CD14-positive monocyte (primary cell): ENCODE results near the gene LGR5. TPM values are rescaled to one million over a fixed set of nuclear protein-coding genes. Genes with fewer than 3 reads are reported as not detected.

ENCODE experiments used
- DNase-seq, 3 donors: peaks; one replicate each; pipeline ENCODE4 v3.0.0-alpha.2; 2011 to 2022
- H2AFZ ChIP-seq: 2 replicates; pipeline ENCODE4 v1.6.0; 2012; ENCODE audit warnings: mild to moderate bottlenecking, low read depth, low read length, inconsistent platforms; ENCODE audit not compliant: insufficient read depth, poor library complexity, severe bottlenecking
- H3K27ac ChIP-seq, 2 donors: 1 replicate in 1 of 2; 2 replicates in 1 of 2; pipeline ENCODE4 v1.5.1; 2012 to 2013; ENCODE audit warnings: low read length in 2 of 2, control low read depth in 1 of 2, inconsistent platforms in 1 of 2, low read depth in 1 of 2, mild to moderate bottlenecking in 1 of 2
- H3K27me3 ChIP-seq, 2 donors: one replicate each; pipeline versions ENCODE4 v1.6.0 to v1.6.1; 2011 to 2013; ENCODE audit warnings: low read length in 2 of 2; ENCODE audit not compliant: control insufficient read depth in 2 of 2, insufficient read depth in 2 of 2
- H3K36me3 ChIP-seq, 2 donors: replicated peaks in 1 of 2; 1 replicate in 1 of 2; 2 replicates in 1 of 2; pipeline versions ENCODE4 v1.5.1 to v1.6.1; 2012 to 2013; ENCODE audit warnings: low read length in 2 of 2, control low read depth in 1 of 2, inconsistent platforms in 1 of 2, mild to moderate bottlenecking in 1 of 2; ENCODE audit not compliant: insufficient read depth in 2 of 2, control insufficient read depth in 1 of 2
- H3K4me1 ChIP-seq, 2 donors: 1 replicate in 1 of 2; 2 replicates in 1 of 2; pipeline versions ENCODE4 v1.5.1 to v1.6.1; 2012 to 2013; ENCODE audit warnings: low read length in 2 of 2, control low read depth in 1 of 2, inconsistent platforms in 1 of 2, mild to moderate bottlenecking in 1 of 2, moderate library complexity in 1 of 2; ENCODE audit not compliant: insufficient read depth in 2 of 2, control insufficient read depth in 1 of 2
- H3K4me2 ChIP-seq: replicated peaks from 2 replicates; pipeline ENCODE3; 2012; ENCODE audit warnings: low read length, moderate library complexity, mild to moderate bottlenecking; ENCODE audit not compliant: poor library complexity, severe bottlenecking; ENCODE audit errors: extremely low read depth
- H3K4me3 ChIP-seq, 3 experiments: fragments of 200-600 bp in 1 of 3; sonication (generic) in 1 of 3; replicated peaks in 1 of 3; 1 replicate in 2 of 3; 2 replicates in 1 of 3; pipeline ENCODE4 v1.5.1; 2011 to 2013; ENCODE audit warnings: low read length in 3 of 3, mild to moderate bottlenecking in 3 of 3, control low read depth in 2 of 3, low read depth in 2 of 3, inconsistent platforms in 1 of 3, moderate library complexity in 1 of 3
- H3K79me2 ChIP-seq: 2 replicates; pipeline ENCODE4 v1.6.0; 2012; ENCODE audit warnings: mild to moderate bottlenecking, control low read depth, inconsistent platforms, low read length, moderate library complexity; ENCODE audit not compliant: insufficient read depth
- H3K9ac ChIP-seq: 2 replicates; pipeline ENCODE4 v1.6.0; 2017; ENCODE audit warnings: low read length, mild to moderate bottlenecking; ENCODE audit not compliant: insufficient read depth, poor library complexity, severe bottlenecking
- H3K9me3 ChIP-seq, 2 donors: replicated peaks in 1 of 2; 1 replicate in 1 of 2; 2 replicates in 1 of 2; pipeline versions ENCODE4 v1.5.1 to v1.6.1; 2012 to 2013; ENCODE audit warnings: low read length in 2 of 2, control low read depth in 1 of 2; ENCODE audit not compliant: control insufficient read depth in 1 of 2, insufficient read depth in 1 of 2
- H4K20me1 ChIP-seq: 2 replicates; pipeline ENCODE4 v1.6.0; 2012; ENCODE audit warnings: mild to moderate bottlenecking, low read length, control low read depth, moderate library complexity; ENCODE audit not compliant: insufficient read depth
- H3K27ac Mint-ChIP-seq, 7 donors: one replicate each; pipeline ENCODE4 v1.8.0; 2020; ENCODE audit warnings: mild to moderate bottlenecking in 7 of 7, mixed read lengths in 7 of 7, moderate library complexity in 6 of 7, inconsistent platforms in 2 of 7
- H3K27me3 Mint-ChIP-seq, 3 donors: one replicate each; pipeline ENCODE4 v1.8.0; 2021 to 2022; ENCODE audit warnings: low read depth in 3 of 3, mild to moderate bottlenecking in 3 of 3, mixed read lengths in 3 of 3, moderate library complexity in 3 of 3, inconsistent platforms in 1 of 3
- H3K36me3 Mint-ChIP-seq, 2 donors: one replicate each; pipeline ENCODE4 v1.8.0; 2020; ENCODE audit warnings: mixed read lengths in 2 of 2, inconsistent platforms in 1 of 2, mild to moderate bottlenecking in 1 of 2
- H3K4me1 Mint-ChIP-seq: one replicate; pipeline ENCODE4 v1.8.0; 2020; ENCODE audit warnings: mild to moderate bottlenecking, mixed read lengths
- H3K4me3 Mint-ChIP-seq, 2 donors: one replicate each; pipeline ENCODE4 v1.8.0; 2020; ENCODE audit warnings: mild to moderate bottlenecking in 2 of 2, mixed read lengths in 2 of 2, moderate library complexity in 1 of 2
- H3K9me3 Mint-ChIP-seq, 7 donors: one replicate each; pipeline ENCODE4 v1.8.0; 2020 to 2022; ENCODE audit warnings: mixed read lengths in 7 of 7, mild to moderate bottlenecking in 6 of 7, moderate library complexity in 6 of 7, inconsistent platforms in 2 of 7
- CTCF ChIP-seq: fragments of 200-600 bp; IDR thresholded peaks from one replicate; pipeline ENCODE4 v1.8.0; 2022; ENCODE audit warnings: antibody characterized with exemption, mild to moderate bottlenecking
- WGBS: methylation state at CpG from one replicate; pipeline ENCODE4 v1.1.5; 2013; ENCODE audit warnings: missing lambda C conversion rate; ENCODE audit not compliant: insufficient coverage; 5-methylcytosine and 5-hydroxymethylcytosine counted together
- intact Hi-C, 2 donors: fragments of 100-400 bp; cut with micrococcal nuclease; formaldehyde crosslinking; loops; one replicate each; pipeline versions ENCODE4 v1.15.0 to v1.15.1; 2023
- polyA plus RNA-seq, 3 donors: library from polyadenylated mRNA; depleted of rRNA in 1 of 3; unstranded in 2 of 3; stranded (reverse) in 1 of 3; fragments of 300-500 nt in 2 of 3; fragments of >200 nt in 1 of 3; fragmentation: Illumina TruSeq in 2 of 3; gene quantifications; 1 replicate in 2 of 3; 2 replicates in 1 of 3; pipeline ENCODE4 v1.2.3, GENCODE V29; 2012 to 2021

Gene LGR5
- polyA plus RNA-seq, 3 donors = not detected

GRCh38 chr12:71431991-71432390 is 7.6 kb upstream of the LGR5 start:
- DNase-seq = no peak
- Mint-ChIP-seq H3K4me1 (no peaks in the 10 kb centered on the region), H3K27me3 (peaks cover 0 to 6% (median 2%) of the 10 kb centered on the region in 3 donors), H3K27ac (peak overlapping the region in 1 of 7 donors; percentile 8), H3K9me3 (peaks cover 10 to 32% (median 23%) of the 10 kb centered on the region in 7 donors), H3K4me3 (no peak overlapping the region), H3K36me3 (no peaks in the 10 kb centered on the region)
- no peaks in the 10 kb centered on the region for H3K4me1 ChIP-seq
- WGBS = 100% methylated on average over 1 of the region's 3 CpGs
- H3K79me2 ChIP-seq = no peaks in the 10 kb centered on the region
- peaks cover 11 to 16% of the 10 kb centered on the region in 2 donors for H3K9me3 ChIP-seq
- no peak overlapping the region for H3K27ac ChIP-seq
- intact Hi-C loops = no loop called here
- no peaks in the 10 kb centered on the region for H4K20me1 ChIP-seq
- H3K4me3 ChIP-seq = no peak overlapping the region
- H2AFZ ChIP-seq = no peak overlapping the region
- H3K27me3 ChIP-seq = no peaks in the 10 kb centered on the region
- no peaks in the 10 kb centered on the region for H3K36me3 ChIP-seq
- H3K9ac ChIP-seq = no peak overlapping the region
- H3K4me2 ChIP-seq = no peak overlapping the region
- TF ChIP-seq CTCF = no peak

- H3K36me3 ChIP-seq = no peaks in the 10 kb centered on the region
- H2AFZ ChIP-seq = no peak overlapping the region
- H3K4me2 ChIP-seq = no peak overlapping the region
- no peak for TF ChIP-seq CTCF
- H3K27me3 ChIP-seq = peaks cover 4 to 7% of the 10 kb centered on the region in 2 donors
- Mint-ChIP-seq H3K4me1 (no peaks in the 10 kb centered on the region), H3K27me3 (peaks cover 0 to 13% (median 2%) of the 10 kb centered on the region in 3 donors), H3K4me3 (no peak overlapping the region), H3K27ac (no peak overlapping the region), H3K36me3 (no peaks in the 10 kb centered on the region), H3K9me3 (peaks cover 15 to 39% (median 30%) of the 10 kb centered on the region in 7 donors)
- no peak overlapping the region for H3K9ac ChIP-seq
- WGBS = 60% methylated on average over 1 of the region's 5 CpGs
- H3K4me3 ChIP-seq = no peak overlapping the region
- no peaks in the 10 kb centered on the region for H4K20me1 ChIP-seq
- H3K79me2 ChIP-seq = no peaks in the 10 kb centered on the region
- H3K9me3 ChIP-seq = peaks cover 11 to 25% of the 10 kb centered on the region in 2 donors
- DNase-seq = no peak
- intact Hi-C loops = no loop called here
- H3K27ac ChIP-seq = no peak overlapping the region
- H3K4me1 ChIP-seq = no peaks in the 10 kb centered on the region
Observed at GRCh38 chr12:71432936-71433335, 6.7 kb upstream of the LGR5 start.
